Activated T-cell treated with anti-CD3 and anti-CD28 coated beads for 24 hours (primary cell): ENCODE results near the gene ADCK2.
"Not testable (repeated sequence)": the region's sequence is repeated elsewhere in the genome, so short reads cannot be mapped to it uniquely, and the experiment has no call there.

Experiments used
- DNase-seq: peaks from one replicate; pipeline ENCODE4 v3.0.0-alpha.2; 2020; ENCODE audit warnings: low read depth

The ADCK2 gene

GRCh38 chr7:140694592-140694991, 21.8 kb downstream of the ADCK2 start:
- no peak for DNase-seq

- DNase-seq = no peak
Observed at GRCh38 chr7:140695381-140695780, 22.6 kb downstream of the ADCK2 start.

DNA sequence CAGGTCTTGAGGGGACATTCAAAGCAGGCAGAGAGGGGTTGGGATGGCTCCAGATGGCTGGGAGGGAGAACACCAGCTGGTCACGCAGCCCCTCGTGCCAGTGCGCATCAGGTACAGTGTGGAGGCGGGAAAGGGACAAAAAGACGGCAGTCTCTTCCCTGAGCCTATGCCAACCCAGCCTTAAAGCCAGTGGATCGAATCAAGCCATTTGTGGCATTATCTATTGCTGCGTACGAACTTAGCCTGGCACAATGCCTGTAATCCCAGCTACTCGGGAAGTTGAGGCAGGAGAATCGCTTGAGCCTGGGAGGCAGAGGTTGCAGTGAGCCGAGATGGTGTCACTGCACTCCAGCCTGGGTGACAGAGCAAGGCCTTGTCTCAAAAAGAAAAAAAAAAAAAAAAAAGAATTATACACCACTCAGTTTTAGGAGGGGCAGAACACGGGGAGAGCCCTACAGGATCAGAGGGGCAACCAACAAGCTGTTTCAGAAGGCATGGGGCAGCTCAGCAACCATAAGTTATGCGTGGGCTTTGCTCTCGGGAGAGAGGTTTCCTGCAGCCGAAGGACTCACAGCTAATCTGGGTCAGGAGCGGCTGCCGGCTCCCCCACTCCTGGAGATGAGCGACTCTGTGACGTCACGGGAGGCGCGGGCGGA, 23.4 kb downstream of the ADCK2 start:
- peak; percentile 93 for DNase-seq

DNA sequence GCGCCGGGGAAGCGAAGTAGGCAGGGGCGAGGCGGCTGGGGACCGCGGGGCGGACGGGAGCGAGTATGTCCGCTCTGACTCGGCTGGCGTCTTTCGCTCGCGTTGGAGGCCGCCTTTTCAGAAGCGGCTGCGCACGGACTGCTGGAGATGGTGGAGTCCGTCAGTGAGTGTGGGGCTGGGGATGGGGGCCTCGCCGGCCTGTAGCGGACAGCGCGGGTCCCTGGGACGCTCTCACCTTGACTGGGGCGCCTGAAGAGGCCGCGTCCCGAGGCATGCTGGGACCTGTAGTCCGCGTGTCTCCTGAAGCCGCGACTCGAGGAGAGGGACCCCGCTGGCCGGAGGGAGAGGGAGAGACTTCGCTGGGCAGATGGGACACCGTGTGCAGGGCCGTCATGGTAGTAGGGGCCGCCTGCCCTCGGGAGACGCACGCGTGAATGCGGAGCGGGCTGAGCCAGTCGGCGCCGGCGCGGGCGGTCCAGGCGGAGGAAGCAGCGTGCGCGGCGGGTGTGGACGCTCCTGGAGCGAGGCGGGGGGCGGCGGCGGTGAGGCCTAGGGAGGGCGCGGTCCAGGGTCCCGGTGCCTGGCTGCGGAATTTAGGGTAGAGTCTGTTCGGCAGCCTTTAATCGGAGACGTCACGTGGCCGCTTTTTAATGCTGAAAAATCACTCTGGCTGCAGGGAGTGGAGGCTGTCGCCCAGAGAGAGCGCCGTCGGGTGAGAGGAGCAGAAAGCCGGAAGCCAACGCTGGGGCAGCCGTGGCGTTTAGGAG, 24.1 kb downstream of the ADCK2 start, which contains the start of gene NDUFB2:
TSS of gene NDUFB2 (plus strand) at position 29 of the 767 bp plus-strand sequence. CDS start at position 66, 37 bp downstream.
- peak; percentile 47 for DNase-seq

- DNase-seq = no peak
Observed at GRCh38 chr7:140697447-140698143, 24.9 kb downstream of the ADCK2 start.

DNA sequence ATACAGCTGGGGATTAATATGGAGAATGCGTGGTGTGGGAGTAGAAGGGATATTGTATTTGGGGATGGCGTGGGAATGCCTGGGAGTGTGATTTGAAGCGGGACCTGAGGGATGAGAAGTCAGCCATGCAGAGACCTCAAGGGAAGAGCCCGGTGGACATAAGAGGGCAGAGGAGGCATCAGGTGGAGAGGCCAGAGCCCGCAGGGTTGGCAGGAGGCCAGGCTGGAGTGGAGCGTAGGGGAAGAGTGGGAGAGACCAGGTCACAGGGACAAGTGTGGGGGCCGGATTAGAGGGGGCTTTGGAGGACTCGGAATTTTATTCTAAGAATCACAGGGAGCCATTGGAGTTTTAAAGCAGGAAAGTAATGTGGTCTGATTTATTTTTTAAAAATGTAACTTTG, 25.7 kb downstream of the ADCK2 start:
- no peak for DNase-seq

GRCh38 chr7:140702774-140703173, 30.0 kb downstream of the ADCK2 start:
- DNase-seq = no peak

GRCh38 chr7:140704205-140704604, 31.5 kb downstream of the ADCK2 start:
- DNase-seq = no peak

DNA sequence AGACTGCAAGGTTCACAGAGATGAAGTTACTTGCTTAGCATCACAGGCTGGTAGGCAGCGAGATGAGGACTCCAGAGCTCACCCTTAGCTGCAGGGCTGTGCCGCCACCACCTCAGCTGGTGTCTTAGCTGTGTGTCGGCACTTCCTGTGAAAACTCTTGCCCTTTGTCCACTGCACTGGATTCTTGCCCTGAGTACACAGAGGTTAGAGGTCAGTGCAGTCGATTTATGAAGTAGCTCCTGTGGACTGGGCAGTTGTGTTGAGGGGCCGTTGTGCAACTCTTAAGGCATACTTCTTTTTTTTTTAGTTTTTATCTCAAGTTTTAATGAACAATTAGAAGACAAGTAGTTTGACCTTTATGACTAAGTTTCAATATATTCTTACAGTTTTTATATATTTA, 34.4 kb downstream of the ADCK2 start:
- no peak for DNase-seq

- not testable (repeated sequence) for DNase-seq
Observed at GRCh38 chr7:140708764-140709163, 36.0 kb downstream of the ADCK2 start.

GRCh38 chr7:140712392-140712791, 39.6 kb downstream of the ADCK2 start:
- not testable (repeated sequence) for DNase-seq

- DNase-seq = no peak
Observed at GRCh38 chr7:140714331-140715040, 41.7 kb downstream of the ADCK2 start.

GRCh38 chr7:140719721-140720120, 47.0 kb downstream of the ADCK2 start:
- no peak for DNase-seq

DNA sequence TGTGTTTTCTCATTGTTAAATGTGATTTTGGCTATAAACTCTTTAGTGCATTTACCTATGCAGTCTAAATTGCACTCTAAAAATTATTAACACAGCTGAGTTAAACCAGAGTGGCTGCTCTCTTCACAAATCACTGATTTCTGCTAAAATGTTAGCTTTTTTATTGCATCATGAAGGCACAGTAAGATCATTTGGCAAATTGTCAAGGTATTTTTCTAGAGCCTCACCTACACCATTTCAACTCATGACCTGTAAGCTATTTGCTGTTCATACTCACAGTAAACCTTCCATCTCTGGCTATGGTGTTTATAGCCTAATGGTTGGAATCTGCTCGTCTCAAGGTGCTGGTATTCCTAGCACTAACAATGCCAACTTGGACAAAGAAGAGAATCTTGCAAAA, 49.5 kb downstream of the ADCK2 start:
- no peak for DNase-seq

DNA sequence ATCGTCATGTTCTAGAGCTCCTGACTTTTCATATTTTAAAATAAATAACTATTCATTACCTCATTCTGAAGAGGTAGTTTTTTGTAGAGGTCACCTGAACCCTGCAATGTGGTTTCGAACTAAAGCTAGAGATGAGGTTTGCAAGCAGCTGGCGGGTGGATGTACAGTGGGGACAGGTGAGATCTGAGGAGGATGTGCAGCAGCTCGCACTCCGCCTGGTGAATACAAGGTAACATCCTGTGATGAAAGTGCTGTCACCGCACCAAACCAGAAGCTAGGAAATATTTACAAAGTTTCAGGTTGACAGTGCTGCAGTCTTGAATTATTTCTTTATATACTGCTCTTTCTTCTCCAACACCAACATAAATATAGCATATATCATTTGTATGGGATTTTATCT, 50.3 kb downstream of the ADCK2 start:
- DNase-seq = peak; percentile 10

- no peak for DNase-seq
Observed at GRCh38 chr7:140723574-140723973, 50.8 kb downstream of the ADCK2 start.

- DNase-seq = no peak
Observed at GRCh38 chr7:140724706-140725105, 52.0 kb downstream of the ADCK2 start.

DNA sequence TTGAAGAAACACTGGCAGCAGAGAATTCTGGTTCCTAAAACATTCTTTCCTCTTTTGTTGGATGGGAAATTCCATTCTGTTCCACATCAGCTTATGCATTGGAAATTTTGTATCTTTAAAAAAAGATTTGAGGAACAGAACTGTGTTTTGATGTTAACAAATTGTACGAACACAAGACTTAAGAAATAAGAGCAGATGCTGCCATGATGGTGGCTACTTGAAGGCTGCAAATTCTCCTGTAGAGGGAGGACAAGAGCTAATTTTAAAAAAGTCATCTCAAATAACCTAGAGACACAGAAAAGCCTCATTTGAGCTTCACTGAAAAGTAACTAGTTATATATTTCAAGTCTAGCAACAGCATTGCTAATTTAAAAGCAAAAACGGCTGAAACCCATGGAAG, 53.5 kb downstream of the ADCK2 start:
- no peak for DNase-seq

GRCh38 chr7:140732416-140732815, 59.7 kb downstream of the ADCK2 start:
- no peak for DNase-seq

DNA sequence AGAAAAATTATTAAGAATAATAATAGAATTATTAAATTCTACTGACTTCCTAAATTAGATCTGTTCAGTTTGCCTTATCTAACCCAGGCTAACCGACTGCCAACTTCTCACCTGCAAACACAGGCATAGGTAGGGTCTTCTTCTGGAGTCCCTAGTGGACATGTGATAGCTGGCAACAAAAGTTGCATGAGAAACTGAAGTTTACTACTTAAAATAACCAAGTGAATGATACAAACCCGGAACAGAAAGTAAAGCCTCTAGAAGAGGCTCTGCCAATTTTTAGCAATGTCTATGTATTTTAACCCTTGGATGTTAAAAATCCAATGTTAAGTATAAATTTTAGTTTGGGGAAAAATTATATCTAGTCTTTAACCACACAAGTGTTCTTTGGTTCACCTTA, 61.4 kb downstream of the ADCK2 start:
- DNase-seq = no peak

DNA sequence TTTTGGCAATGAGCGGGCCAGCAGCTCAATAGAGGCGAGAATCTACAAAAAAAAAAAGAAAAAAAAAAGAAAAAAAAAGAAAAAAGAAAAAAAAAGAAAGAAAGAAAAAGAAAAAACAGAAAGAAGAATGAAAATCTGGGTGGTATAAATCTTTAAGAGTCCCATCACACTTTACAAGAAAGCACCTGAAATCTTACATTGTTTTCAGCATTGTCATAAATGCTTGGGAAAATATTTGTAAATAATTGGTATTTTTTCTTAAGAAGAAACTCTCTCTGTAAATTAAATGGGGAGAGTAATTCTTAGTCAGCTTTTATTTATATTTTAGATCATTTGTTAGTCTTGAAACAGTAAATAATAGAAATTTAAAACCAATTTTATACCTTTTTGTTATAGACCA, 62.0 kb downstream of the ADCK2 start:
- DNase-seq = no peak

GRCh38 chr7:140738280-140738679, 65.5 kb downstream of the ADCK2 start:
- no peak for DNase-seq
